Neural progenitor cell (in vitro differentiated cells): ENCODE results near the gene SMIM38.

Experiments used
- CTCF ChIP-seq: fragments of 200-600 bp; sonication (generic); IDR thresholded peaks from 2 replicates; pipeline ENCODE4 v1.5.1; 2017; ENCODE audit warnings: antibody characterized with exemption, mild to moderate bottlenecking
- EZH2phosphoT487 ChIP-seq: fragments of 200-600 bp; sonication (generic); IDR thresholded peaks from 2 replicates; pipeline ENCODE4 v1.6.1; 2017; ENCODE audit warnings: antibody characterized with exemption

GRCh38 chr11:69202511-69203221, 46.9 kb downstream of the SMIM38 start:
- no peak for TF ChIP-seq EZH2phosphoT487
- no peak for TF ChIP-seq CTCF
